ENCODE measurements around the gene OST4.

OST4 gene

DNA sequence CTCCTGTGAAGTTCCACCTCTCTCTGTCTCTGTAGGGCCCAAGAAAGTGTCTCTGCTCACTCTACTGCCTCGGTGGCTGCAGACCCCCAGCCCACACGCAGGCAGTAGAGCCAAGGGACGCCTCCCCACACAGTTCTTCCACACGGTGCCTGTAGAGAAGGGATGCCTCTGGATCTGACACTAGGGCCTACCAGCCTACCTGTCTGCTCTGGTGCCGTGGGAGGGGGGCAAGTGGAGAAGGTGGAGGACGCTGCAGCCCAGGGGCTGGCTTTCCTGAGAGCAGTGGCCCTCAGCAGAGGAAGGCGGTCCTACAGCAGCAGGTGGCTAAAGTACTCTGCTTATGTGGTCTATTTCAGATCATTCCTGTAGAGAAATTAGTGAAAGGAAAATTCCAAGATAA lies 47.7 kb downstream of the OST4 start:
- DNase-seq: no peak

GRCh38 chr2:27021253-27022049 lies 50.0 kb downstream of the OST4 start:
- no peak for DNase-seq

Measured in inflammatory macrophage treated with lipopolysaccharide for 1 hour (primary cell).